GM12873 (cell line): ENCODE results near the gene MAFG.

Experiments
- TF ChIP-seq, protein P1 (sequence below): IDR thresholded peaks from 2 replicates; pipeline ENCODE4 v1.5.1; 2012; ENCODE audit warnings: low read depth, mild to moderate bottlenecking, moderate library complexity, low read length, control low read depth; ENCODE audit not compliant: insufficient read depth; ENCODE audit errors: missing control alignments

MAFG gene

DNA sequence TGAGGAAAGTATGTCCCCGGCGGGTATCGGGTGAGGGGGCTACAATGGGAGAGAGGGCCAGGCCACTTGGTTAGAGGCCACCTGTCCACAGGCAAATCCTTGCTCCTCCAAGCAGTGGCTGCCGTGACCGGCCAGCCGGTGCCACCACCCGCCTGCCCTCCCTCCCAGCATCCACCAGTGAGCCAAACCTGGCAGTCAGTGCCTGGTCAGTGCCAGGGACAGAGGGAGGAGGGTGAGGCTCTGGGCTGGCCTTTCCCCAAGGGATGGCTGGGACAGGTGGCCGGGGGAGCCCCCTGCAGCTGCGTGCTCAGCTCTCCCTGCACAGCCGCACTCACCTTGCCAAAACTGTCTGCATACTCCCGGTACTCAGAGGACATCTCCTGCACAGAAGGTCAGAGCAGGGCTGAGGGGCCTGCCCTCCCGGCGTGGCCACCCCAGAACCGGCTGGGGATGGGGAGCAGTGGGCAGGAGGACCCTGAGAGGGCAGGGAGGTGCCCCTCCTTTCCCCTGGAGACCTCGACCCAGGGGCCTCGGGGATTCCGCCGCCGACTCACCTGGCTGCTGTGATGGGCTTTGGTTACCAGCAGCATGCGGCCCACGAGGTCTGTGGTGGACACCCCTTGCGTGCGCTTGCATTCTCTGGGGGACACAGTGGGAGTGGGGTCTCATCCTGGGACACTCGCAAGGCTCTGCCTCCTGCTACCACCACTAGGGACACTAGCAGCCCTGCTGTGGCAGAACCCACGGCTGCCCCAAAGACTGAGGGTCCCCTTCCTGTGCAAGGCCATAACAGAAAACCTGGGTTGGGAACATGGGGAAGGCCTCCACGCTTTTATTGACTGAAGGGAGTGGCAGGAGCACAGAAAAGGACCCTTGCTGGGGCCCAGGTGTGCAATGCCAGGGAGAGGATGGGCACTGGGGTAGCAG, 20.1 kb downstream of the MAFG start:
- TF ChIP-seq, protein P1, sequence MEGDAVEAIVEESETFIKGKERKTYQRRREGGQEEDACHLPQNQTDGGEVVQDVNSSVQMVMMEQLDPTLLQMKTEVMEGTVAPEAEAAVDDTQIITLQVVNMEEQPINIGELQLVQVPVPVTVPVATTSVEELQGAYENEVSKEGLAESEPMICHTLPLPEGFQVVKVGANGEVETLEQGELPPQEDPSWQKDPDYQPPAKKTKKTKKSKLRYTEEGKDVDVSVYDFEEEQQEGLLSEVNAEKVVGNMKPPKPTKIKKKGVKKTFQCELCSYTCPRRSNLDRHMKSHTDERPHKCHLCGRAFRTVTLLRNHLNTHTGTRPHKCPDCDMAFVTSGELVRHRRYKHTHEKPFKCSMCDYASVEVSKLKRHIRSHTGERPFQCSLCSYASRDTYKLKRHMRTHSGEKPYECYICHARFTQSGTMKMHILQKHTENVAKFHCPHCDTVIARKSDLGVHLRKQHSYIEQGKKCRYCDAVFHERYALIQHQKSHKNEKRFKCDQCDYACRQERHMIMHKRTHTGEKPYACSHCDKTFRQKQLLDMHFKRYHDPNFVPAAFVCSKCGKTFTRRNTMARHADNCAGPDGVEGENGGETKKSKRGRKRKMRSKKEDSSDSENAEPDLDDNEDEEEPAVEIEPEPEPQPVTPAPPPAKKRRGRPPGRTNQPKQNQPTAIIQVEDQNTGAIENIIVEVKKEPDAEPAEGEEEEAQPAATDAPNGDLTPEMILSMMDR, result peak; percentile 31

DNA sequence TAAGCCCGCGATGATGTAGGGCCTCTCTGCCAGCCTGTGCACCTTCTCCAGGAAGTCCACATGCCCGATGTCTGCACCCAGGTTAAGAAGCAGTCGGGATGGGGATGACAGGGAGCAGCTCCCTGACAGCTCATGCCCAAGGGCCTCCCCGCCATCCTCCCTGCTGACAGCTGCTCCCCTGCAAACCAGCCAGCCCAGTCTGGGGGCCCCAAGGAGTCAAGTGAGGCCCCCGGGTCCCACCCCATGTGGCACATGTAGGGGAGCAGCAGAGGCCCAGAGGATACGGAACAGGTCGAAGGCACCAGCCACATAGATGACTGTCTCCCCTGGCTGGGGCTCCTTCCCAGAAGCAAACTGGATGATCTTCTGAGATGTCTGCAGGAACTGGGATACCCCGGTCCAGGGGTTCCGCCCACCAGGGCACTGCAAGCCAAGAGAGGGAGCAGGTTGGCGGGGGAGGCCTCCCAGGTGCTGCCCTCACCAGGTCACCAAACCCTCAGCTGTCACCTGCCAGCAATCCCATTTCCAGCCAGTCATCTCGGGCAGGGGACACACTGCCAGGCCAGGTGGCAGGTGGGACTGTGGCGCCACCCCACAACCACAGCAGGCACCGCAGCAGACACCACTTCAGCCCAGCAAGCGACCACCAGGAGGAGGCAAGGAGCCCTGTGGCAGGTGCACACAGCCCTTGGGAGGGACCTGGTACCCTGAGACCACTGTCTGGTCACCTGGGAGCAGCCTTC, 20.9 kb downstream of the MAFG start:
- TF ChIP-seq, protein P1, result peak; percentile 18

DNA sequence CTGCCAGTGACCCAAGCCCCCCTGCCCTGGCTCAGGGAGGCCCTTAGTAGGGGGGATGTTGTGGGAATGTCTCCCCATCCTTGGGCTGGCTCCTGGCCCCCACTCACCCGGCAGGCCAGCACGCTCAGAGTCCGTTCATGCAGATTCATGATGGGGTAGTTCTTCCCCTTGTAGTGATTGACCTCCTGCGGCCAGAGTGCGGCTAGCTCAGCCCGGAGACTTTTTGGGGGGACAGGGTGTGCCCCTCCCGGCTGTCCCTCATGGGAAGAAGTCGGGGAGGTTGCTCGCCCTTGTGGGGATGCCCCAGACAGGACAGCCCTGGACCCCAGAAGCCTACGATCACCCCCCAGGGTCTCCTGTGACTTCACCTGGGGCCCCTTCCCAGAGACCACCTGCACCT, 21.5 kb downstream of the MAFG start:
- TF ChIP-seq, protein P1, result no peak

DNA sequence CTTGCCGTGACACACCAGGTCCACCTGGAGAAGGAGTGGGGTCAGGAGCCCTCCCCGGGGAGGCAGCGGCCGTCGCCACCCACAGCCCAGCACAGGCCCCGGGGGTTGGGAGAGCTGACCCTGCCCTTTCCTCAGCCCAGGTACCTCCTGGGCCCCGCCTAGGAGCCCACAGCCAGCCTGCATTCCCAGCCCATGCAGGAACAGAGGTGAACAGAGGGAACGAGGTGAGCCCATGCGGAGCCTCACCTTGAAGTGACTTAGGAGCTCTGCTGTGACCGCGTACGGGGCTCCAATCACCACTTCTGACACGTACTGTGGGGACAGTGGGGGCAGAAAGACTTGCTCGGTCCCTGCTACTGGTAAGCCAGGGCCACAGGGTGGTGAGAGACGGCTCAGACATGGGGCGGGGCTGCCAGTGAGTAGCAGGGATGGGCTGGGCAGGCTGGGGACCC, 22.1 kb downstream of the MAFG start:
- TF ChIP-seq, protein P1, result no peak

DNA sequence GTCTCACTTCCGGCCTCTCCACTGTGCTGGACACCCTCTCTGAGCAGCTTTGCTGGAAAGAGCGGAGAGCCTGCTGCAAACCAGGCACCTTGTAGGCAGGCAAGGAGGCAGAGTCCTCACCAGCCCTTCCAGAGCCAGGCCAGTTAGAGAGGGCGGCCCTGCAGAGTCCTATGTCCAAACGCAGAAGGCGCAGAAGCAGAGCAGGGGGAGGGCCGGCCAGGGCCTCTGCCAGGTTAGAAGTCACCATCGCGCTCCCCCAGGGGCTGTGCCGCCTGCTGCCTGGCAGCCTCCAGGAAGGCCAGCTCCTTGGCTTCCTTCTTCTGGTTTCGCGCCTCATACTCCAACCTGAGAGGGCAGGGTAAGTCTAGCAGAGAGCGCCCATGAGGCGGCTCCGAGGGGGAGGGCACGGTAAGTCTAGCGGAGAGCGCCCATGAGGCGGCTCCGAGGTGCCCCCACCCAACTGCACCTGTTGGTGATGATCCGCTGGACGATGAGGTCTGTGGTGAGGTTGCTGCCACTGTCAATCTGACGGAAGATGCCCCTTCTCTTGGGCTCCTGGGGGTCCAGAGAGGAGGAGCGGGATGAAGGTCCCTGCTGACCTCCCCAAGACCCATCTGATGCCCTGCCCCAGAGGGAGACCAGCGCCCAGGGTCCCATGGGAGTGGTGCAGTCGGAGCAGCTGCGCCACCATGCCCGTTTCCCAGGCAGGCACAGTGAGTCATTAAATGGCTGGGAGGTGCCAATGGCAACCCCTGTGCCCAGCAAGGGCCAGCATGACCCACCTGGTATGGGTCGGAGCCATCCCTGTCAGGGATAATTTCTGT, 22.7 kb downstream of the MAFG start:
- TF ChIP-seq, protein P1, result no peak

DNA sequence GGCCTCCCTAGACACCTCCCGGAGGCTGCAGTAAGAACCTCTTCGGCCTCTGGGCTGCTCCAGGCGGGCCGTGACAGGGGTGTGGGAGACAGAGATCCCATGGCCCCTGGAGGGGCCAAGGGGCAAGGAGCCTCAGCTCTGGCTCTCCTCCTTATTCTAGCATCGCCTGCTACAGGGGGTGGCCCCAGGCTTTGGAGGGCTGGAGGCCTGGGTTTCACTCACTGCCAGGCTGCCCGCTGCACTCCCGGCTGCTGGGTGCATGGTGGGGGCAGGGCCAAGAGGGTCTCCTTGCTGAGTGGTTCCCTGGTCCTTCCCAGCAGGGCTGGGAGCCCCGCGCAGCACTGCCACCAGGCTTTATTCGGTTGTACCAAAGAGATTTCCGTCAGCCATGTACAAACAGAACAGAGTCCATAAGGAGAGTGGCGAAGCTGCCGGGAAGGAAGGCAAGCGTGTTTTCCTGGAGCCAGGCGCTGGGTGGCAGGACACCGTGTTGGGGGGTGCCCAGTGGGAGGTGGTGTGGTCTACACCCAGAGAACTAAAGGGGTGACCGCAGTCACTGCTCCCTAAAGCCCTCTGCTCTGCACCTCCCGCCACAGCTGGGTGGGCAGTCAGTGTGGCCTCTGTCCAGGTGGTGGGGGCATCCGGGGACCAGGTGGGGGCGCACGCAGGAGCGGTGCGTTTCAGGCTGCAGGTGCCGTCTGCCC, 23.5 kb downstream of the MAFG start:
- TF ChIP-seq, protein P1, result no peak
